Measurements from ENCODE around the gene MCU.

MCU gene

GRCh38 chr10:72744566-72744965, 52.6 kb downstream of the MCU start:
- no peak for TF ChIP-seq CTCF (IDR thresholded peaks at IDR 0.05)
- Histone ChIP-seq H3K4me3 (ENCODE audit: low read depth in 1 of 2, low read length in 1 of 2) (no peak overlapping the region), H3K9me3 (no peaks in the 10 kb centered on the region), H3K36me3 (no peaks in the 10 kb centered on the region), H3K4me1 (ENCODE audit: control insufficient read depth in 1 of 2, insufficient read depth in 1 of 2, low read depth in 1 of 2, low read length in 1 of 2) (peaks cover 14 to 31% of the 10 kb centered on the region in 2 experiments), H3K27me3 (no peaks in the 10 kb centered on the region), H3K27ac (peak overlapping the region; percentile 18)

GRCh38 chr10:72746426-72747363, 54.8 kb downstream of the MCU start:
- no peaks in the 10 kb centered on the region for H3K27me3 ChIP-seq
- H3K36me3 ChIP-seq = no peaks in the 10 kb centered on the region
- H3K27ac ChIP-seq = peak overlapping the region; percentile 52
- H3K9me3 ChIP-seq = no peaks in the 10 kb centered on the region
- TF ChIP-seq CTCF (IDR thresholded peaks at IDR 0.05) = no peak
- no peak overlapping the region for H3K4me3 ChIP-seq (ENCODE audit: low read depth in 1 of 2, low read length in 1 of 2)
- peaks cover 8 to 17% of the 10 kb centered on the region in 2 experiments for H3K4me1 ChIP-seq (ENCODE audit: control insufficient read depth in 1 of 2, insufficient read depth in 1 of 2, low read depth in 1 of 2, low read length in 1 of 2)

GRCh38 chr10:72747521-72747920, 55.6 kb downstream of the MCU start:
- Histone ChIP-seq H3K27ac (no peak overlapping the region), H3K36me3 (no peaks in the 10 kb centered on the region), H3K9me3 (no peaks in the 10 kb centered on the region), H3K4me1 (ENCODE audit: control insufficient read depth in 1 of 2, insufficient read depth in 1 of 2, low read depth in 1 of 2, low read length in 1 of 2) (peaks cover 5 to 19% of the 10 kb centered on the region in 2 experiments), H3K27me3 (no peaks in the 10 kb centered on the region), H3K4me3 (ENCODE audit: low read depth in 1 of 2, low read length in 1 of 2) (no peak overlapping the region)
- no peak for TF ChIP-seq CTCF (IDR thresholded peaks at IDR 0.05)

- Histone ChIP-seq H3K27ac (peak overlapping the region; percentile 86), H3K9me3 (no peaks in the 10 kb centered on the region), H3K4me3 (ENCODE audit: low read depth in 1 of 2, low read length in 1 of 2) (peak overlapping the region; percentile 6 to 40), H3K27me3 (no peaks in the 10 kb centered on the region), H3K4me1 (ENCODE audit: control insufficient read depth in 1 of 2, insufficient read depth in 1 of 2, low read depth in 1 of 2, low read length in 1 of 2) (peaks cover 53 to 67% of the 10 kb centered on the region in 2 experiments), H3K36me3 (no peaks in the 10 kb centered on the region)
- no peak for TF ChIP-seq CTCF (IDR thresholded peaks at IDR 0.05)
Observed at GRCh38 chr10:72753760-72754231, 61.9 kb downstream of the MCU start.

- no peak for TF ChIP-seq CTCF (IDR thresholded peaks at IDR 0.05)
- peak overlapping the region; percentile 6 to 40 for H3K4me3 ChIP-seq (ENCODE audit: low read depth in 1 of 2, low read length in 1 of 2)
- no peaks in the 10 kb centered on the region for H3K9me3 ChIP-seq
- no peaks in the 10 kb centered on the region for H3K27me3 ChIP-seq
- H3K27ac ChIP-seq = peak overlapping the region; percentile 86
- peaks cover 53 to 69% of the 10 kb centered on the region in 2 experiments for H3K4me1 ChIP-seq (ENCODE audit: control insufficient read depth in 1 of 2, insufficient read depth in 1 of 2, low read depth in 1 of 2, low read length in 1 of 2)
- no peaks in the 10 kb centered on the region for H3K36me3 ChIP-seq
Observed at GRCh38 chr10:72754275-72755032, 62.5 kb downstream of the MCU start.
